HepG2 (cell line): Measurements from ENCODE around the gene GSDMA. TPM values are rescaled to one million over a fixed set of nuclear protein-coding genes. Genes with fewer than 3 reads are reported as not detected.
A peak's percentile ranks its signal among the peaks of the same experiment; 100 is the strongest.

Experiments
- BRCA1 ChIP-seq: sonication (generic); formaldehyde crosslinking; IDR thresholded peaks from 2 replicates; pipeline ENCODE4 v1.4.0; 2020; ENCODE audit warnings: missing genetic modification reagents
- CBX5 ChIP-seq: sonication (generic); formaldehyde crosslinking; IDR thresholded peaks from 2 replicates; pipeline ENCODE4 v1.4.0; 2020; ENCODE audit warnings: missing genetic modification reagents, borderline replicate concordance
- GABPB1 ChIP-seq: IDR thresholded peaks from 2 replicates; pipeline ENCODE4 v1.6.1; 2016; ENCODE audit warnings: mild to moderate bottlenecking, missing genetic modification reagents, moderate library complexity, missing compliant biosample characterization
- HOXA7 ChIP-seq: sonication (generic); formaldehyde crosslinking; IDR thresholded peaks from 2 replicates; pipeline ENCODE4 v1.8.1; 2022; ENCODE audit warnings: mild to moderate bottlenecking, missing genetic modification reagents, moderate library complexity
- IRF2 ChIP-seq: IDR thresholded peaks from 2 replicates; pipeline ENCODE4 v1.6.1; 2018; ENCODE audit warnings: missing genetic modification reagents, missing compliant biosample characterization
- NFKBIZ ChIP-seq: IDR thresholded peaks from 2 replicates; pipeline ENCODE4 v1.6.1; 2018; ENCODE audit warnings: missing genetic modification reagents, missing compliant biosample characterization
- NFYC ChIP-seq: IDR thresholded peaks from 2 replicates; pipeline ENCODE4 v1.6.1; 2016; ENCODE audit warnings: missing genetic modification reagents, missing compliant biosample characterization
- TBL1XR1 ChIP-seq: fragments of 150-350 bp; IDR thresholded peaks from 2 replicates; pipeline ENCODE4 v1.6.1; 2014; ENCODE audit warnings: borderline replicate concordance, low read length; ENCODE audit not compliant: partially characterized antibody
- WIZ ChIP-seq: sonication (generic); formaldehyde crosslinking; IDR thresholded peaks from 2 replicates; pipeline ENCODE4 v1.5.1; 2020; ENCODE audit warnings: mild to moderate bottlenecking, missing genetic modification reagents
- ZFP36L2 ChIP-seq: sonication (generic); formaldehyde crosslinking; IDR thresholded peaks from 2 replicates; pipeline ENCODE4 v1.4.0; 2020; ENCODE audit warnings: missing genetic modification reagents
- ZNF230 ChIP-seq: sonication (generic); formaldehyde crosslinking; IDR thresholded peaks from 2 replicates; pipeline ENCODE4 v1.4.0; 2020; ENCODE audit warnings: mild to moderate bottlenecking, missing genetic modification reagents
- ZNF564 ChIP-seq: sonication (generic); formaldehyde crosslinking; IDR thresholded peaks from 2 replicates; pipeline ENCODE4 v1.8.1; 2023; ENCODE audit warnings: mild to moderate bottlenecking, missing genetic modification reagents
- polyA plus RNA-seq, 8 experiments: library from polyadenylated mRNA; depleted of rRNA in 3 of 8; stranded (reverse) in 7 of 8; unstranded in 1 of 8; fragments of >200 nt; fragmentation: Illumina TruSeq in 4 of 8; extraction: Trizol in 4 of 8; gene quantifications; 2 replicates each; pipeline versions ENCODE4 v1.2.1 to v1.2.3, GENCODE V29; 2011 to 2016; ENCODE audit warnings: low read depth in 4 of 8, missing spikeins in 1 of 8, mixed read lengths in 1 of 8; ENCODE audit not compliant: insufficient read depth in 1 of 8
- total RNA-seq, 5 experiments: library from RNA; depleted of rRNA; stranded (reverse); fragments of >200 nt; fragmentation: Illumina TruSeq; extraction: Trizol; gene quantifications; 2 replicates each; pipeline ENCODE4 v1.2.3, GENCODE V29; 2016; ENCODE audit warnings: low read depth in 1 of 5
- TF ChIP-seq, protein P1 (sequence below): sonication (generic); formaldehyde crosslinking; IDR thresholded peaks from 2 replicates; pipeline ENCODE4 v1.4.0; 2020; ENCODE audit warnings: missing genetic modification reagents
- TF ChIP-seq, protein P2 (sequence below): sonication (generic); formaldehyde crosslinking; IDR thresholded peaks from 2 replicates; pipeline ENCODE4 v1.5.0; 2020; ENCODE audit warnings: mild to moderate bottlenecking, missing genetic modification reagents
- TF ChIP-seq, protein P3 (sequence below): sonication (generic); formaldehyde crosslinking; IDR thresholded peaks from 2 replicates; pipeline ENCODE4 v1.5.0; 2020; ENCODE audit warnings: mild to moderate bottlenecking, low read depth, missing genetic modification reagents, borderline replicate concordance
- TF ChIP-seq, protein P4 (sequence below): sonication (generic); formaldehyde crosslinking; IDR thresholded peaks from 2 replicates; pipeline ENCODE4 v1.4.0; 2020; ENCODE audit warnings: mild to moderate bottlenecking, missing genetic modification reagents
- TF ChIP-seq, protein P5 (sequence below): sonication (generic); formaldehyde crosslinking; IDR thresholded peaks from 2 replicates; pipeline ENCODE4 v1.5.1; 2020; ENCODE audit warnings: mild to moderate bottlenecking, moderate library complexity, missing genetic modification reagents
- TF ChIP-seq, protein P6 (sequence below): sonication (generic); formaldehyde crosslinking; IDR thresholded peaks from 2 replicates; pipeline ENCODE4 v1.4.0; 2020; ENCODE audit warnings: missing genetic modification reagents

GSDMA gene
- total and polyA plus RNA-seq, 2 of the 13 experiments (the other 11 are each of a cell fraction or from before 2014, with no cell fraction given) = not detected

DNA sequence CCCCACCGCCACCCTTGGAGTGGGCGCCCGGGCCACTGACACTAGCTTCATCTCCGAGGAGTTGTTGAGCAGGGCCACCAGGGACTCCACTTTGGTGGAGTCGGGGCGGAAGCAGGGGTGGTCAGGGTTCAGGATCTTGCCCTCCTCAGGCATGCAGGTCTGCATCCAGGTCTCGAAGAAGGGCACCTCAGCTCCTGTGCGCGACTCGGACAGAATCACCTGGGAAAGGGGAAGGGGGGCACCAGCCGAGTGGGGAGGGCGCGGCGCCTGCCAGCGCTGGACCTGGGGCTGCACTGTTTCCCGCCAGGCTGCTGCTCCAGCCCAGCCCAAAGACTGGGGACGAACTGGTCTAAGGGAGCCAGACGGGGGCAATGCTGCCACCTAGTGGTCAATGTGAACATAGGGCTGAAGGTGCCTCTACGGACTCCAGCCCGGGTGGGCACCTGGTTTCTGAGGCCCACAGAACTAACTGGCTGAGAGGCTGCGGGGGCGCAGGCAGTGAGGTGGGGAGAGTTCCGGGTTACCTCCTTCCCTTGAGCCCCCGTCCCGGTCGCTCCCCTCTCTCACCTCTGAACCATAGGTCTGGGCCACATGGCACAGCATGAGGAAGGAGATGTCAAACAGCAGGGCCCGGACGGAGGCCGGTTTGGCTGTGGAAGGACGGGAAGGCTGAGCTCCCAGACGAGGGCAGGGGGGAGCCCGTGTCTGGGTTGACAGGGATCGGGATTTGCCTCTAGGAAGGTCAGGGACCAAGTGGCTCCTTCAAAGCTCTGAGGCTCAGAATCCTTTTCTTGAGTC lies 64.2 kb downstream of the GSDMA start (continued):
- TF ChIP-seq, protein P1, sequence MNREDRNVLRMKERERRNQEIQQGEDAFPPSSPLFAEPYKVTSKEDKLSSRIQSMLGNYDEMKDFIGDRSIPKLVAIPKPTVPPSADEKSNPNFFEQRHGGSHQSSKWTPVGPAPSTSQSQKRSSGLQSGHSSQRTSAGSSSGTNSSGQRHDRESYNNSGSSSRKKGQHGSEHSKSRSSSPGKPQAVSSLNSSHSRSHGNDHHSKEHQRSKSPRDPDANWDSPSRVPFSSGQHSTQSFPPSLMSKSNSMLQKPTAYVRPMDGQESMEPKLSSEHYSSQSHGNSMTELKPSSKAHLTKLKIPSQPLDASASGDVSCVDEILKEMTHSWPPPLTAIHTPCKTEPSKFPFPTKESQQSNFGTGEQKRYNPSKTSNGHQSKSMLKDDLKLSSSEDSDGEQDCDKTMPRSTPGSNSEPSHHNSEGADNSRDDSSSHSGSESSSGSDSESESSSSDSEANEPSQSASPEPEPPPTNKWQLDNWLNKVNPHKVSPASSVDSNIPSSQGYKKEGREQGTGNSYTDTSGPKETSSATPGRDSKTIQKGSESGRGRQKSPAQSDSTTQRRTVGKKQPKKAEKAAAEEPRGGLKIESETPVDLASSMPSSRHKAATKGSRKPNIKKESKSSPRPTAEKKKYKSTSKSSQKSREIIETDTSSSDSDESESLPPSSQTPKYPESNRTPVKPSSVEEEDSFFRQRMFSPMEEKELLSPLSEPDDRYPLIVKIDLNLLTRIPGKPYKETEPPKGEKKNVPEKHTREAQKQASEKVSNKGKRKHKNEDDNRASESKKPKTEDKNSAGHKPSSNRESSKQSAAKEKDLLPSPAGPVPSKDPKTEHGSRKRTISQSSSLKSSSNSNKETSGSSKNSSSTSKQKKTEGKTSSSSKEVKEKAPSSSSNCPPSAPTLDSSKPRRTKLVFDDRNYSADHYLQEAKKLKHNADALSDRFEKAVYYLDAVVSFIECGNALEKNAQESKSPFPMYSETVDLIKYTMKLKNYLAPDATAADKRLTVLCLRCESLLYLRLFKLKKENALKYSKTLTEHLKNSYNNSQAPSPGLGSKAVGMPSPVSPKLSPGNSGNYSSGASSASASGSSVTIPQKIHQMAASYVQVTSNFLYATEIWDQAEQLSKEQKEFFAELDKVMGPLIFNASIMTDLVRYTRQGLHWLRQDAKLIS (CRISPR knock-in tag) = no peak
- TF ChIP-seq, protein P2, sequence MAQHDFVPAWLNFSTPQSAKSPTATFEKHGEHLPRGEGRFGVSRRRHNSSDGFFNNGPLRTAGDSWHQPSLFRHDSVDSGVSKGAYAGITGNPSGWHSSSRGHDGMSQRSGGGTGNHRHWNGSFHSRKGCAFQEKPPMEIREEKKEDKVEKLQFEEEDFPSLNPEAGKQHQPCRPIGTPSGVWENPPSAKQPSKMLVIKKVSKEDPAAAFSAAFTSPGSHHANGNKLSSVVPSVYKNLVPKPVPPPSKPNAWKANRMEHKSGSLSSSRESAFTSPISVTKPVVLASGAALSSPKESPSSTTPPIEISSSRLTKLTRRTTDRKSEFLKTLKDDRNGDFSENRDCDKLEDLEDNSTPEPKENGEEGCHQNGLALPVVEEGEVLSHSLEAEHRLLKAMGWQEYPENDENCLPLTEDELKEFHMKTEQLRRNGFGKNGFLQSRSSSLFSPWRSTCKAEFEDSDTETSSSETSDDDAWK (CRISPR knock-in tag) = no peak
- TF ChIP-seq, protein P3, sequence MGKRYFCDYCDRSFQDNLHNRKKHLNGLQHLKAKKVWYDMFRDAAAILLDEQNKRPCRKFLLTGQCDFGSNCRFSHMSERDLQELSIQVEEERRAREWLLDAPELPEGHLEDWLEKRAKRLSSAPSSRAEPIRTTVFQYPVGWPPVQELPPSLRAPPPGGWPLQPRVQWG (CRISPR knock-in tag) = no peak
- TF ChIP-seq, protein P4, sequence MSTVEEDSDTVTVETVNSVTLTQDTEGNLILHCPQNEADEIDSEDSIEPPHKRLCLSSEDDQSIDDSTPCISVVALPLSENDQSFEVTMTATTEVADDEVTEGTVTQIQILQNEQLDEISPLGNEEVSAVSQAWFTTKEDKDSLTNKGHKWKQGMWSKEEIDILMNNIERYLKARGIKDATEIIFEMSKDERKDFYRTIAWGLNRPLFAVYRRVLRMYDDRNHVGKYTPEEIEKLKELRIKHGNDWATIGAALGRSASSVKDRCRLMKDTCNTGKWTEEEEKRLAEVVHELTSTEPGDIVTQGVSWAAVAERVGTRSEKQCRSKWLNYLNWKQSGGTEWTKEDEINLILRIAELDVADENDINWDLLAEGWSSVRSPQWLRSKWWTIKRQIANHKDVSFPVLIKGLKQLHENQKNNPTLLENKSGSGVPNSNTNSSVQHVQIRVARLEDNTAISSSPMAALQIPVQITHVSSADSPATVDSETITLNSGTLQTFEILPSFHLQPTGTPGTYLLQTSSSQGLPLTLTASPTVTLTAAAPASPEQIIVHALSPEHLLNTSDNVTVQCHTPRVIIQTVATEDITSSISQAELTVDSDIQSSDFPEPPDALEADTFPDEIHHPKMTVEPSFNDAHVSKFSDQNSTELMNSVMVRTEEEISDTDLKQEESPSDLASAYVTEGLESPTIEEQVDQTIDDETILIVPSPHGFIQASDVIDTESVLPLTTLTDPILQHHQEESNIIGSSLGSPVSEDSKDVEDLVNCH = no peak
- TF ChIP-seq, protein P5, sequence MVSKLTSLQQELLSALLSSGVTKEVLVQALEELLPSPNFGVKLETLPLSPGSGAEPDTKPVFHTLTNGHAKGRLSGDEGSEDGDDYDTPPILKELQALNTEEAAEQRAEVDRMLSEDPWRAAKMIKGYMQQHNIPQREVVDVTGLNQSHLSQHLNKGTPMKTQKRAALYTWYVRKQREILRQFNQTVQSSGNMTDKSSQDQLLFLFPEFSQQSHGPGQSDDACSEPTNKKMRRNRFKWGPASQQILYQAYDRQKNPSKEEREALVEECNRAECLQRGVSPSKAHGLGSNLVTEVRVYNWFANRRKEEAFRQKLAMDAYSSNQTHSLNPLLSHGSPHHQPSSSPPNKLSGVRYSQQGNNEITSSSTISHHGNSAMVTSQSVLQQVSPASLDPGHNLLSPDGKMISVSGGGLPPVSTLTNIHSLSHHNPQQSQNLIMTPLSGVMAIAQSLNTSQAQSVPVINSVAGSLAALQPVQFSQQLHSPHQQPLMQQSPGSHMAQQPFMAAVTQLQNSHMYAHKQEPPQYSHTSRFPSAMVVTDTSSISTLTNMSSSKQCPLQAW (CRISPR knock-in tag) = peak; percentile 60; the same call in 1 of the 2 replicates
- TF ChIP-seq NFKBIZ (CRISPR knock-in tag) (no peak), WIZ (CRISPR knock-in tag) (no peak), GABPB1 (CRISPR knock-in tag) (peak; percentile 44; the same call in 1 of the 2 replicates), ZNF564 (CRISPR knock-in tag) (no peak), BRCA1 (CRISPR knock-in tag) (no peak), ZNF230 (CRISPR knock-in tag) (no peak), NFYC (CRISPR knock-in tag) (no peak), TBL1XR1 (no peak), ZFP36L2 (CRISPR knock-in tag) (no peak), IRF2 (CRISPR knock-in tag) (no peak), CBX5 (no peak), HOXA7 (no peak)
- TF ChIP-seq, protein P6, sequence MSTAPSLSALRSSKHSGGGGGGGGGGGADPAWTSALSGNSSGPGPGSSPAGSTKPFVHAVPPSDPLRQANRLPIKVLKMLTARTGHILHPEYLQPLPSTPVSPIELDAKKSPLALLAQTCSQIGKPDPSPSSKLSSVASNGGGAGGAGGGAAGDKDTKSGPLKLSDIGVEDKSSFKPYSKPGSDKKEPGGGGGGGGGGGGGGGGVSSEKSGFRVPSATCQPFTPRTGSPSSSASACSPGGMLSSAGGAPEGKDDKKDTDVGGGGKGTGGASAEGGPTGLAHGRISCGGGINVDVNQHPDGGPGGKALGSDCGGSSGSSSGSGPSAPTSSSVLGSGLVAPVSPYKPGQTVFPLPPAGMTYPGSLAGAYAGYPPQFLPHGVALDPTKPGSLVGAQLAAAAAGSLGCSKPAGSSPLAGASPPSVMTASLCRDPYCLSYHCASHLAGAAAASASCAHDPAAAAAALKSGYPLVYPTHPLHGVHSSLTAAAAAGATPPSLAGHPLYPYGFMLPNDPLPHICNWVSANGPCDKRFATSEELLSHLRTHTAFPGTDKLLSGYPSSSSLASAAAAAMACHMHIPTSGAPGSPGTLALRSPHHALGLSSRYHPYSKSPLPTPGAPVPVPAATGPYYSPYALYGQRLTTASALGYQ (CRISPR knock-in tag) = no peak
